ENCODE measurements around the gene LXN.
A peak's percentile ranks its signal among the peaks of the same experiment; 100 is the strongest.
"Not testable (repeated sequence)": the region's sequence is repeated elsewhere in the genome, so short reads cannot be mapped to it uniquely, and the experiment has no call there.

The LXN gene

GRCh38 chr3:158672215-158673176 lies at the start of gene LXN:
LXN (minus strand) TSS chr3:158672648; CDS start chr3:158672478, 170 bp downstream.
- DNase-seq (ENCODE audit: insufficient read length, low spot score), result peak; percentile 70

GRCh38 chr3:158722108-158722507 lies 49.7 kb upstream of the LXN start:
- DNase-seq (ENCODE audit: insufficient read length, low spot score) (no peak), FAIRE-seq (no peak)

More at GRCh38 chr3:158672215-158673176, at the start of gene LXN:
- FAIRE-seq, result peak; percentile 99

GRCh38 chr3:158718490-158719170 lies 46.2 kb upstream of the LXN start:
- DNase-seq (ENCODE audit: insufficient read length, low spot score), result no peak
- no peak for FAIRE-seq

- DNase-seq (ENCODE audit: insufficient read length, low spot score) (no peak), FAIRE-seq (no peak)
Observed at GRCh38 chr3:158717576-158717975, 45.1 kb upstream of the LXN start.

GRCh38 chr3:158713094-158713499 lies 40.6 kb upstream of the LXN start:
- DNase-seq (ENCODE audit: insufficient read length, low spot score), result no peak

GRCh38 chr3:158712443-158712842 lies 40.0 kb upstream of the LXN start:
- no peak for FAIRE-seq
- no peak for DNase-seq (ENCODE audit: insufficient read length, low spot score)

More at GRCh38 chr3:158713094-158713499, 40.6 kb upstream of the LXN start:
- FAIRE-seq, result no peak

- no peak for FAIRE-seq
- DNase-seq (ENCODE audit: insufficient read length, low spot score), result no peak
Observed at GRCh38 chr3:158711886-158712285, 39.4 kb upstream of the LXN start.

- FAIRE-seq (no peak), DNase-seq (ENCODE audit: insufficient read length, low spot score) (no peak)
Observed at GRCh38 chr3:158710601-158711000, 38.2 kb upstream of the LXN start.

GRCh38 chr3:158709666-158710083 lies 37.2 kb upstream of the LXN start:
- no peak for DNase-seq (ENCODE audit: insufficient read length, low spot score)
- no peak for FAIRE-seq

GRCh38 chr3:158703566-158703965 lies 31.1 kb upstream of the LXN start:
- FAIRE-seq, result no peak

GRCh38 chr3:158702815-158703481 lies 30.5 kb upstream of the LXN start:
- FAIRE-seq (no peak), DNase-seq (ENCODE audit: insufficient read length, low spot score) (no peak)

More at GRCh38 chr3:158703566-158703965, 31.1 kb upstream of the LXN start:
- DNase-seq (ENCODE audit: insufficient read length, low spot score), result no peak

- no peak for FAIRE-seq
- DNase-seq (ENCODE audit: insufficient read length, low spot score), result no peak
Observed at GRCh38 chr3:158701420-158702065, 29.1 kb upstream of the LXN start.

- FAIRE-seq, result no peak
- DNase-seq (ENCODE audit: insufficient read length, low spot score), result no peak
Observed at GRCh38 chr3:158700559-158700958, 28.1 kb upstream of the LXN start.

- DNase-seq (ENCODE audit: insufficient read length, low spot score) (no peak), FAIRE-seq (no peak)
Observed at GRCh38 chr3:158696618-158697017, 24.2 kb upstream of the LXN start.

GRCh38 chr3:158693866-158694456 lies 21.5 kb upstream of the LXN start:
- not testable (repeated sequence) for DNase-seq (ENCODE audit: insufficient read length, low spot score)
- FAIRE-seq, result peak; percentile 42

- FAIRE-seq (no peak), DNase-seq (ENCODE audit: insufficient read length, low spot score) (no peak)
Observed at GRCh38 chr3:158685159-158685558, 12.7 kb upstream of the LXN start.

- DNase-seq (ENCODE audit: insufficient read length, low spot score) (no peak), FAIRE-seq (no peak)
Observed at GRCh38 chr3:158683230-158683962, 10.9 kb upstream of the LXN start.

- no peak for FAIRE-seq
Observed at GRCh38 chr3:158680861-158681260, 8.4 kb upstream of the LXN start.

GRCh38 chr3:158679547-158680000 lies 7.1 kb upstream of the LXN start:
- no peak for DNase-seq (ENCODE audit: insufficient read length, low spot score)
- FAIRE-seq, result no peak

More at GRCh38 chr3:158680861-158681260, 8.4 kb upstream of the LXN start:
- DNase-seq (ENCODE audit: insufficient read length, low spot score), result no peak

All from GM19239 (cell line).